ENCODE results near the gene RNF130.
"Not testable (repeated sequence)": the region's sequence is repeated elsewhere in the genome, so short reads cannot be mapped to it uniquely, and the experiment has no call there.

- TF ChIP-seq EZH2 (IDR thresholded peaks at IDR 0.05; ENCODE audit: borderline replicate concordance, insufficient read depth, low read length, poor library complexity, severe bottlenecking); POLR2AphosphoS5 (IDR thresholded peaks at IDR 0.05); CTCF (IDR thresholded peaks at IDR 0.05; ENCODE audit: poor library complexity, severe bottlenecking); MXI1 (conservative IDR thresholded peaks at IDR 0.05; ENCODE audit: poor library complexity, severe bottlenecking); RAD21 (conservative IDR thresholded peaks at IDR 0.05); SMC3 (conservative IDR thresholded peaks at IDR 0.05; ENCODE audit: poor library complexity): not testable (repeated sequence)
Measured at GRCh38 chr5:180015523-180015922, 56.0 kb downstream of the RNF130 start.

Data from neural cell (in vitro differentiated cells).